Measurements from ENCODE around the gene ELOF1. TPM values are rescaled to one million over a fixed set of nuclear protein-coding genes. Genes with fewer than 3 reads are reported as not detected.
A peak's percentile ranks its signal among the peaks of the same experiment; 100 is the strongest.

The ELOF1 gene
- total and polyA plus RNA-seq, 12 donors: 24.4 to 127 (median 57.2) TPM

DNA sequence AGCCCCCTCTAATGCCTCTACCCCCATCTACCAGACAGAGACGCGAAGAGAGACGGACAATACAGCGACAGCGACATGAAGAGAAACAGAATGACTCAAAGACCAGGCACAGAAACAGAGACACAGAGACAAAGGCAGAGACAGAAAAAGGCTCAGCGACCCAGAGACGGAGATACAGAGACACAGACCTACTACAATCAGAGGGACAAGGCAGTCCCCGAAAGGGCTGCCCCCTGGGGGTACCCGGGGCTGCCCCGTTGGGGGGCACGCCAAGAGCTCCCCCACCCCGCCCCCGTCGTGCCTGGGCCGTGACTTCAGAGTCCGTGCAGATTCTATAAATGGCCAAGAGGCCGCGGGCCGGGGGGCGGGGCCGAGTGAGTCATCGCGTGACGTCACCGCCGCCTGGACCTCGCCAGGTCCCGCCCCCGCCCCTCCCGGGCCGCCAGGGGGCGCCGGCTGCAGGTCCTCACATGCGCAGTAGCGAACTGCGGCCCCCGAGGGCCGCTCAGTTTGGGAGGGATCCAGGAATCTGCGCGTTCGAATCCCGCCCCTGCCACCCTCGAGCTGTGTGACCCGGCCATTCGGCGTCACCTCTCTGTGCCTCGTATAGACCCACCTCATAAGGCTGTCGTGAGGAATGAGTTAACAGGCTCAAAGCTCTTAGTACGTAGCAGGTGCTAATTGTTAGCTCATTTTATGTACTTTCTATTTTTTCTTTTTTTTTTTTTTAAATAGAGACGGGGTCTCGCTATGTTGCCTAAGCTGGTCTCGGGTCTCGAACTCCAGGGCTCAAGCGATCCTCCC, 23.0 kb downstream of the ELOF1 start:
- Histone ChIP-seq H3K9me3 (replicated peaks in 1 of 3) (no peaks in the 10 kb centered on the region), H3K4me3 (peak overlapping the region in 1 of 4 donors; percentile 49), H3K4me1 (replicated peaks in 1 of 2) (peaks cover 6% of the 10 kb centered on the region in 2 donors), H3K36me3 (replicated peaks in 1 of 2) (no peaks in the 10 kb centered on the region), H3K27me3 (peaks cover 4% of the 10 kb centered on the region), H3K27ac (peak overlapping the region in 3 of 5 donors; percentile 58 to 80 (median 63))
- 12 to 21% (median 16%) methylated on average over 29 to 54 of the region's 54 CpGs for WGBS, 4 donors
- TF ChIP-seq CTCF (IDR thresholded peaks at IDR 0.05): peak; percentile 55 to 93 (median 78)
- peak; percentile 17 to 48 for TF ChIP-seq POLR2A (IDR thresholded peaks at IDR 0.05)
- DNase-seq: peak; percentile 86 to 96 (median 93)
- intact Hi-C loops (cut with DNase I): loop anchor here in 1 of 2 donors (5.0 kb wide), 1 partner anchor 51 kb away; no protein-coding TSS in a partner anchor

- TF ChIP-seq CTCF (IDR thresholded peaks at IDR 0.05): no peak
- intact Hi-C loops (cut with DNase I): loop anchor here in 1 of 2 donors (5.0 kb wide), 1 partner anchor 52 kb away; no protein-coding TSS in a partner anchor
- WGBS, 4 donors: 68 to 81% (median 70%) methylated on average over 5 of the region's 5 CpGs
Observed at GRCh38 chr19:11534948-11535347, 24.1 kb downstream of the ELOF1 start.

DNA sequence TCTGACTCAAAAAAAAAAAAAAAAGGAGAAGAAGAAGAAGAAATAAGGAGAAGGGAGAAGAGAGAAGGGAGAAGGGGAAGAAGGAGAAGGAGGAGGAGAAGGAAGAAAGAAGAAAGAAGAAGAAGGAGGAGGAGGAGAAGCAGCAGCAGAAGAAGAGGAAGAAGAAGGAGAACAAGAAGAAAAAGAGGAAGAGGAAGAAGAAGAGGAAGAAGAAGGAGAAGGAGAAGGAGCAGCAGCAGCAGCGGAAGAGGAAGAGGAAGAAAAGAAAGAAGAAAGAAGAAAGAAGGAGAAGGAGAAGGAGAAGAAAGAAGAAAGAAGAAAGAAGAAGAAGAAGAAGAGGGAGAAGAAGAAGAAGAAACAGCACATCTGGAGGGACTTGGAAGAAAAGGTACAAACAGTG, 24.5 kb downstream of the ELOF1 start:
- Histone ChIP-seq H3K9me3 (replicated peaks in 1 of 3) (no peaks in the 10 kb centered on the region), H3K27me3 (peaks cover 4% of the 10 kb centered on the region), H3K4me1 (replicated peaks in 1 of 2) (peaks cover 6 to 9% of the 10 kb centered on the region in 2 donors), H3K27ac (no peak overlapping the region), H3K36me3 (replicated peaks in 1 of 2) (no peaks in the 10 kb centered on the region), H3K4me3 (no peak overlapping the region)
- WGBS, 4 donors: 76 to 96% (median 85%) methylated on average over 1 of the region's 1 CpG
- TF ChIP-seq CTCF (IDR thresholded peaks at IDR 0.05) (no peak), POLR2A (IDR thresholded peaks at IDR 0.05) (no peak)
- intact Hi-C loops (cut with DNase I): no loop called here
- no peak for DNase-seq

More at GRCh38 chr19:11534948-11535347, 24.1 kb downstream of the ELOF1 start:
- H3K27me3 ChIP-seq: peaks cover 4% of the 10 kb centered on the region
- no peak for DNase-seq
- H3K27ac ChIP-seq: peak overlapping the region in 2 of 5 donors; percentile 58 to 80
- H3K4me1 ChIP-seq (replicated peaks in 1 of 2): peaks cover 6% of the 10 kb centered on the region in 2 donors
- no peak overlapping the region for H3K4me3 ChIP-seq
- H3K9me3 ChIP-seq (replicated peaks in 1 of 3): no peaks in the 10 kb centered on the region
- no peaks in the 10 kb centered on the region for H3K36me3 ChIP-seq (replicated peaks in 1 of 2)

GRCh38 chr19:11530432-11530831, 28.6 kb downstream of the ELOF1 start:
- Histone ChIP-seq H3K36me3 (replicated peaks in 1 of 2) (no peaks in the 10 kb centered on the region), H3K9me3 (replicated peaks in 1 of 3) (no peaks in the 10 kb centered on the region), H3K4me3 (no peak overlapping the region), H3K4me1 (replicated peaks in 1 of 2) (peaks cover 5 to 21% of the 10 kb centered on the region in 2 donors), H3K27me3 (no peaks in the 10 kb centered on the region), H3K27ac (peak overlapping the region in 2 of 5 donors; percentile 24 to 55)
- intact Hi-C loops (cut with DNase I): no loop called here
- WGBS, 4 donors: 16 to 26% (median 21%) methylated on average over 8 to 9 of the region's 9 CpGs
- DNase-seq: peak; percentile 79 to 97 (median 93)
- peak in 1 of 2 donors; percentile 32 for TF ChIP-seq POLR2A (IDR thresholded peaks at IDR 0.05)
- peak in 4 of 6 experiments; percentile 13 to 31 (median 16) for TF ChIP-seq CTCF (IDR thresholded peaks at IDR 0.05)
